ENCODE data around the gene CCNG2.

GRCh38 chr4:77194989-77195388 is 38.0 kb downstream of the CCNG2 start:
- TF ChIP-seq, protein P1, sequence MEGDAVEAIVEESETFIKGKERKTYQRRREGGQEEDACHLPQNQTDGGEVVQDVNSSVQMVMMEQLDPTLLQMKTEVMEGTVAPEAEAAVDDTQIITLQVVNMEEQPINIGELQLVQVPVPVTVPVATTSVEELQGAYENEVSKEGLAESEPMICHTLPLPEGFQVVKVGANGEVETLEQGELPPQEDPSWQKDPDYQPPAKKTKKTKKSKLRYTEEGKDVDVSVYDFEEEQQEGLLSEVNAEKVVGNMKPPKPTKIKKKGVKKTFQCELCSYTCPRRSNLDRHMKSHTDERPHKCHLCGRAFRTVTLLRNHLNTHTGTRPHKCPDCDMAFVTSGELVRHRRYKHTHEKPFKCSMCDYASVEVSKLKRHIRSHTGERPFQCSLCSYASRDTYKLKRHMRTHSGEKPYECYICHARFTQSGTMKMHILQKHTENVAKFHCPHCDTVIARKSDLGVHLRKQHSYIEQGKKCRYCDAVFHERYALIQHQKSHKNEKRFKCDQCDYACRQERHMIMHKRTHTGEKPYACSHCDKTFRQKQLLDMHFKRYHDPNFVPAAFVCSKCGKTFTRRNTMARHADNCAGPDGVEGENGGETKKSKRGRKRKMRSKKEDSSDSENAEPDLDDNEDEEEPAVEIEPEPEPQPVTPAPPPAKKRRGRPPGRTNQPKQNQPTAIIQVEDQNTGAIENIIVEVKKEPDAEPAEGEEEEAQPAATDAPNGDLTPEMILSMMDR (IDR thresholded peaks at IDR 0.05): no peak
- no peak for TF ChIP-seq POLR2A (IDR thresholded peaks at IDR 0.05)
